ENCODE data around the gene GFPT2.

Gene GFPT2

DNA sequence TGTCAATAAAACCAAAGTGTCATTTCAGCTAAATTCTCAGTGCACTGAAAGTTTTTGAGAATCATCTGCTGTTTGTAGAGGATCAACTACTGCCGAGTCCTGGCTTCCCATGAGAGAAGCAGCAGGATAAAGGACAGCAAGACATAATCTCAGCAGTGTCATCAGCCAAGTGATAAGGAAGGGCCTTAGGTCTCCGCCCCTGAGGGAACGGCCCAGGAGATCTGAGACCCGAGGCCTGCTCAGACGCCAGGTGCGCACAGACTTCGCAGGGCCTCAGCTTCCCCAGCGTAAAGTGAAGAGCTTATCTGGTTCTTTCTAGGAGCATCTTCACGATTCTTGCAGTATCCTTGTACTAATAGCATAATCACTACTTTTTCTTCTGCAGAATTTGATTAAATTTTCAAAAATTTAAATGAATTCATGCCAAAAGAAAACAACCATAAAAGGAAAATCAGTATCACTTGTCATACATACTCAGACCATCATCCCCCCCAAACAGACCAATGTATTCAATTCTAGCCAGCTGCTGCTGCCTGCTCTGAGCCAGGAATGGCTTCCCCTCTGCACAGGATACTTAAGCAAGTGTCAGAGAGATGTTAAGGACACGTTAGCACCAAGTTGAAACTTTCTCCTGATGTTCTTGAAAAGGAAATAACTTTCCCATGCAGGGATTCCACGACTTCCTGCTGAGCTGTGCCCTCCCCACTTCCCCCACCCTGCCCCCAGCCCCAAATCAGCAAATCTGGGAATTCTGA lies 2.2 kb downstream of the GFPT2 start:
- DNase-seq (ENCODE audit: low read depth): no peak

- DNase-seq (ENCODE audit: low read depth): no peak
Measured at GRCh38 chr5:180350296-180350695, 2.8 kb downstream of the GFPT2 start.

GRCh38 chr5:180349391-180349790 lies 3.7 kb downstream of the GFPT2 start:
- no peak for DNase-seq (ENCODE audit: low read depth)

DNA sequence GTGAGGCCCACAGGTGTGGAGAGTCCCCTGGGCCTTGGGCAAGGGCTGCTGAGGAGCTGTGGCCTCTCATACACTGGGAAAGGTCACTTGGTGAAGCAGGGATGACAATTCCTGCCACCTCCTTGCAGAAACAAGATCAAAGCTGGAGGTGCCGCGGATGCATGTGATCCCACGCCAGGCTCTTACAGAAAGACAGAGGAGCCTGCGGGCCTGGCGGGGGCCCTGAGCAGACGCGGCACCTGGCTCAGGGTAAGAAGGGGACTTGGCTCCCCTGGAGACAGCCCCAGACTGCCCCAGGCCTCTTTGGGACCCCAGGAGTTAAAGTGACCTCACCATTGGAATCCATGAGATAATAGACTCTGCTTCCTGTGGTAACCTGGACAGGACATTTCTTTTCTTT lies 4.8 kb downstream of the GFPT2 start:
- DNase-seq (ENCODE audit: low read depth): no peak

DNA sequence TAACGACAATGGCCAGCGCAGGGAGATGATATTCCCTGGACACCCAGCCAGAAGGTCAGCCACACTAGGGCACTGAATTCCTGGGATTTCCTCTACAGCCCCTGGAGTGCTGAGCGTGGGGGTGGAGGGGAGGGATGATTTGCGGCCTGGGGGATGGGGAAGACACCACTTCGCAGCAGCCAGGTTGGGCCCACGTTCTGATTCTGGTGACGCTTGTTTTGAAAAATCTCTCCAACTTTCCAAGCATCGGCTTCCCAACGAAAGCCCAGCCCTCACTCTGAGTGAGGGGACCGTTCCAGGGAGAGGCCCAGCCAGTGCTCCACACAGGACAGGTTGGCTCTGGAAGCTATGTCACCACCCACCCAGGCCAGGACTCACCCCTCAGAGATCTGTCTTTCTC lies 5.4 kb downstream of the GFPT2 start:
- no peak for DNase-seq (ENCODE audit: low read depth)

- no peak for DNase-seq (ENCODE audit: low read depth)
Measured at GRCh38 chr5:180346358-180346757, 6.8 kb downstream of the GFPT2 start.

GRCh38 chr5:180345781-180346180 lies 7.4 kb downstream of the GFPT2 start:
- DNase-seq (ENCODE audit: low read depth): no peak

DNA sequence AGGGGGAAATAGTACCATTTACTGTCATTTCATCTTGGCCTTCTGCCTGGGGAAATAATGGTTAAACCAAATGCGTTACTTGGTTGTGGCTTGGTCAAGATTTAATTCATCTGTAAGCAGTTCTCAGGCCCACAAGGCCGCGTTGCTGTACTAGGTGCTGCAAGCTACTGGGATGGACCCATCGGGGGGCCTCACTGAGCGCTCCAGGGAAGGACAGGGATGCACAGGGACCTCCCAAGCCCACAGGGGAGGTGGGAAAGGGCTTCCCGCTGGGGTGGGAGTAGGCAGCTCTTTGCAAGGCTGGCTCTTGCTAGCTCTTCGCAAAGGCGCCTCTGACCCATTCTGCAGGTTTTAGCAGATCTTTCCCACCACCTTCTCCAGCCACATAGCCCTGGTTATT lies 8.0 kb downstream of the GFPT2 start:
- DNase-seq (ENCODE audit: low read depth): no peak

- DNase-seq (ENCODE audit: low read depth): no peak
Measured at GRCh38 chr5:180344696-180344999, 8.5 kb downstream of the GFPT2 start.

DNA sequence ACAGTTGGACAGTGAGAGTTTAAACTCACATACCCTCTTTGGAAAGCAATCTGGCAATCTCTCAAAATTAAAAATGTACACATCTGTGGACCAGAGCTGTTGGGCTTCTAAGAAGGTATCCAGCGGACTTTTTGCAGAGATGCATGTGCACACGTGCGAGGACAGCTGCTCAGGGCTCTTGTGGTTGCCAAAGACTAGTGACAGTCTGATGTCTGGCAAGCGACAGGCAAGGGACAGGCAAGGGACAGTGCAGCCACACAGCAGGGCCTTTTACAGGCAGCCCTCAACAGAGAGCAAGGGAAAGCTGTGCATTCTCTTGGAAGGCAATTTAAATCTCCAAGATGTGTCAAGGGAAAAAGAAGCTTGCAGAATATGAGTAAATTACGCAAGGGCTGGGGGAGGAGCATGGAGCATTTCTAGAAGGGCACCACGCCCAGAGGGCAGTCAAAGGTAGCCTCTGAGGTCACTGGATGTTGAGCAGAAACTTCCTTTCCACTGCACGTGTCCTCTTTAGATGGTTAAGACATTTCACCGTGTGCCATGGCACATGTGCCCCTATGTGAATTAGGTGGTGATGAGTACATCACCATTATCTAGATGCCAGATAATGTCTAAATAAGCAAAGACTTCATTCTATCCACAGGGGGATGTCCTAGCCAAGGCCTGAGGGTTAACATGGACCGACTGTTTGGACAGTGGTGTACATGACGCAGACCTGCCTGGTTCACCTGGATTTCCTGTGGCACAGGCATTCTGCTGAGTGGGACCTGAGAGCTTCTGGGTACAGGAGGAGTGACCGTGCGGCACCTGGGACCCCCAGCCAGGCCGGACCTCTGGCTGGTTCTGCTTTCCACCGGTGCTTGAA lies 9.1 kb downstream of the GFPT2 start:
- peak; percentile 17 for DNase-seq (ENCODE audit: low read depth)

GRCh38 chr5:180343110-180343830 lies 9.9 kb downstream of the GFPT2 start:
- peak; percentile 56 for DNase-seq (ENCODE audit: low read depth)

GRCh38 chr5:180341595-180341994 lies 11.5 kb downstream of the GFPT2 start:
- no peak for DNase-seq (ENCODE audit: low read depth)

GRCh38 chr5:180340856-180341255 lies 12.3 kb downstream of the GFPT2 start:
- peak; percentile 39 for DNase-seq (ENCODE audit: low read depth)

DNA sequence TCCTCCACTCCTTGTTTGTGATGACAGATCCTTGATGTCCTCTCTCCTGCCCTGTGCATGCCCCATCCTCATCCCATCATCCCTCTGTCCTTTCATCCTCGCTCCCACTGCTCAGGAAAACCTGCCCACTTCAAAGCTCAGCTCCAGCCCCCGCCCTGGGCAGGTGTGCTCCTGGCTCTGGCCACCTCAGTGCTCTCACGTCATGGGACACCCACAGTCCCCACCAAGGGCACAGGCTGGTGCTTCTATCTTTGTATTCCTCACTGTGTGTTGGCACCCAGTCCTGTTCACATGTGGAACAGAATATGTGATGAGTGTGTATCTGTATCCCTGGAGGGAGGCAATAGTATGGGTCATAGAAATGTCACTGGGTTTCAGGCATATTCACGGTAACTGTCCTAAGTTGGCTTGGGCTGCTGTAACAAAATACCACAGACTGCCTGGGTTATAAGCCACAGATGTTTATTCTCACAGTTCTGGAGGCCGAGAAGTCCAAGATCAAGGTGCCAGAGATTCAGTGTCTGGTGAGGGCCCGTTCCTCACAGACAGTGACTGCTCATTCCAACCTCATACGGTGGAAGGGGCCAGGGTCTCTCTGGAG lies 13.5 kb downstream of the GFPT2 start:
- no peak for DNase-seq (ENCODE audit: low read depth)

- DNase-seq (ENCODE audit: low read depth): no peak
Measured at GRCh38 chr5:180338001-180338707, 15.0 kb downstream of the GFPT2 start.

DNA sequence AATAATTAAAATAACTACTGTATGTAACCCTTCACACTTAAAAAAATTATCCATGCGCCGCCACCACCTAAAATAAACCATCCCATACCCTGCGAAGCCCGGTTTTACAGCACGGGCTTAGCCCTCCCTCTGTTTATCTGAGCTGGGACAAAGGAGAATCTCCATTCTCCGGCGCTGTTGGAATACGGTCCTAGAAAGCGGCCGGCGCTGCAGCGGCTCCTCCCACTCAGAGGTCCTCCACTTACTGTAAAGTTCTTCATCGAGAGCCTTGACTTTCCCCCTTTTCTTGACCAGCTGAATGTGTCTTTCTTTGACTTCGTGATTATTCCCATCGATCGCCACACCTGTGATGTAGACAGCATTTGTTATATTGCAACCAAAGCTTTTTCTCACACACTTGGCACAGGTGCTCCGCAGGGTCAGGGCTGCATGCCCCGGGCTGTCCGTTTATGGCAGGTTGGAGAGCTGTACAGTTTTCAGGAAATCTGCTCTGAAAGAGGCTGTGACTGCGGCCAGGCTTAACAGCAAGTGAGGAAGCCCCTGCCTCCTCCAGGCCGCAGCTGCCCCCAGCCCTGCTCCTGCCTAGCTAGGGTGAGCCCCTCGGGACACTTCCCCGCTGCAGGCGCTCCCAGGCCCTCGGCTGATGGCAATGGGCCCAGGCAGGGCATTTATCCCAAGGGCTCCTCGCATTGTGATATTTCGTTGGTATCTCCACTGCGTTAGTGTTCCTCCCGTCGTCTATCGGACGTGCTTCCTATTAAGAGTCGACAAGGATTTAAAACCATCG lies 16.7 kb downstream of the GFPT2 start:
- no peak for DNase-seq (ENCODE audit: low read depth)

GRCh38 chr5:180335614-180336233 lies 17.4 kb downstream of the GFPT2 start:
- DNase-seq (ENCODE audit: low read depth): no peak

DNA sequence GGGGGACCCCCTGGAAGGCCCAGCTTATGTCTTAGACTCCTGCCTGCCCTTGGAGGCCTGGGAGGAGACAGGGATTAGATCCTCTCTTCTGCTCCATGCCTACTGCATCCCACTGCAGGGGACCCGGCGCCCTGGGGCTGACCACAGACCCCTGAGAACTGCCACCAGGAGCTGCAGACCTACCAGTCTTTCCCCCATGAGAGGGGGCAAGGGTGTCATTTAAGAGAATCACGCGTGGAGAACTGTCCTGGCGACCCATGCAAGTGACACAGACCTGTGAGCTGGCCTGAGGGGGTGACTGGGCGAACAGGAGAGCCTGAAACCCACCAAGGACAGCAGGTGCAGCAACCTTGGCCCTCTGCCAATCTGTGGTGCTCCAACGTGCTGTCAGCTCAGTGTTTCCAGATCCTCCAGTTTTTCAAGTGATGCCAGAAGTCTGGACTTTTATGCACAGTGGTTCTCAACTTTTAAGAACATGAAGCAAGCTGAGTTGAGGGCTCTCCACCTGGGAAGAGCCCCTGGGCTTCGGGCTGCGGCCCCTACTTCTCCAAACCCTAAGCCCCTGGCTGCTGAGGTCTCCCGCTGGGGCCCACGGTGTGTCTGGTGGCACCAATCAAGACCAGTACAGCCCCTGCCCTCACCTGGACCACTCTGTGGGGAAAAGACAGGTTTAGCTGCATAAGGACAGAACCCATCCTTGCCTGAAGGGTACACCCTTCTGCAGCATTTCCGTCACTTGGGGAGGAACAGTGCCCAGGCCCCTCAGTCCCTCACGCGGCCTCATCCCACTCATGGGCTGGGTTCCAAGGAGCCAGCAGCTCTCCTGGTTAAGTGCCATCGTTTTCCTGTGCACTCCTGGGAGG lies 18.2 kb downstream of the GFPT2 start:
- no peak for DNase-seq (ENCODE audit: low read depth)

DNA sequence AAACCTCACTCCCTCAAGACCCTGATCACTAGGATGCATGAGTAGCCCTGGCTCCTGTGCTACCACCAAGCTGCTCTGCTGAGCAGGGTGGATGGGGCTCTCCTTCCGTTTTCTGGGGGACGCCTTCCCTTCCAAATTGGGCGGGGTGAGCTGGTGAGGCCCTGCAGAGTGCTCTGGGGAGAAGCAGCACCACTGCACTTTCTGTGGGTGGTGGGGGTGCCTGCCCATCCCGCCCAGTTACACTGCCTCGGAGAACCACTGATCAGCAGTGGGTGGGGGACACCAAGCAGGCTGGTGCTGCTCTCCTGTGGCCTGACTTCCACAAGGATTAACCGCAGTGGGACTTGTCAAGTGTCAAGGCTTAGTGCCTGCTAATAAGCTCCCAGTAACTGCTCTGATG lies 19.0 kb downstream of the GFPT2 start:
- DNase-seq (ENCODE audit: low read depth): no peak

DNA sequence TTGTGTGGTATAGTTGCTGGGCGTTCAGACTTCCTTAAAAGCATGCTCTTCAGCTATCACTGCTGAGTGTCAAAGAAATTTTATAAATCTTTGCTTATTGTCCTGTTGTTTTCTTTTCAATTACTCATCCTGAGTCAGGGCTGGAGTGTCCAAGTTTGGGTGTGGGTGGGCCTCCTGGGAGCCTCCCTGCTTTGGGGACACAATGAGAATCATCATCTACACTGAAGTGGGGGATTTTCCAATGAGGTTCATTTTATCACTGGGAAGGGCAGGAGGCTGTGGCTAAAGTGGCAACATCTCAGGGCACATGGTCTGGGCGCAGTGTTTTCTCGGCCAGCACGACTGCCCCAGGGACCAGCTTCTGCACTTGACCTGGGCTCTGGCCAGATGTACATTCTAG lies 19.5 kb downstream of the GFPT2 start:
- peak; percentile 68 for DNase-seq (ENCODE audit: low read depth)

Data from EH (cell line).